ENCODE results near the gene SEC24A.

- TF ChIP-seq EZH2 (IDR thresholded peaks at IDR 0.05; ENCODE audit: borderline replicate concordance, low read depth, low read length, severe bottlenecking): no peak
- TF ChIP-seq, protein P1, sequence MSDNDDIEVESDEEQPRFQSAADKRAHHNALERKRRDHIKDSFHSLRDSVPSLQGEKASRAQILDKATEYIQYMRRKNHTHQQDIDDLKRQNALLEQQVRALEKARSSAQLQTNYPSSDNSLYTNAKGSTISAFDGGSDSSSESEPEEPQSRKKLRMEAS (IDR thresholded peaks at IDR 0.05; ENCODE audit: insufficient read depth, insufficient read length): no peak
- no peak for TF ChIP-seq CTCF (IDR thresholded peaks at IDR 0.05; ENCODE audit: extremely low read depth in 1 of 2, insufficient read depth in 1 of 2, low read depth in 1 of 2, low read length in 2 of 2)
- TF ChIP-seq GATA2 (IDR thresholded peaks at IDR 0.05; ENCODE audit: insufficient read depth, insufficient read length, low read depth, low read length): no peak
- no peak for TF ChIP-seq POLR2A (IDR thresholded peaks at IDR 0.05; ENCODE audit: low read depth, low read length)
- no peak for TF ChIP-seq POLR2AphosphoS5 (IDR thresholded peaks at IDR 0.05; ENCODE audit: insufficient read depth, low read depth, low read length)
- TF ChIP-seq FOS (IDR thresholded peaks at IDR 0.05; ENCODE audit: borderline replicate concordance, insufficient read depth, low read length): no peak
Observed at GRCh38 chr5:134662971-134663370, 14.4 kb downstream of the SEC24A start.

Measured in endothelial cell of umbilical vein (primary cell).